GM12878 (cell line): ENCODE measurements around the gene IFT122. TPM values are rescaled to one million over a fixed set of nuclear protein-coding genes. Genes with fewer than 3 reads are reported as not detected.

ENCODE experiments used
- ATAC-seq: fragments of 200-7000 bp; cut with Tn5 transposase; 3 replicates; pipeline ENCODE4 v1.9.1; 2020; ENCODE audit warnings: mild to moderate bottlenecking, moderate library complexity
- BruUV-seq: library from RNA; stranded (reverse); fragments of 400-500 nt; replicated peaks from 2 replicates; lab custom pipeline; 2021; lab: Mats Ljungman, UMichigan
- CTCF ChIA-PET: fragments of 300-600 bp; sonication (Branson Sonifier 250); formaldehyde crosslinking; extraction: SDS; loops from one replicate; lab custom pipeline; 2021; ENCODE audit warnings: inconsistent platforms; lab: Yijun Ruan, JAX
- POLR2A ChIA-PET: fragments of 350-600 bp; formaldehyde crosslinking; extraction: SDS; loops from one replicate; lab custom pipeline; 2021; ENCODE audit warnings: inconsistent platforms; lab: Charles Lee
- RAD21 ChIA-PET: fragments of 300-600 bp; sonication (Branson Sonifier 250); formaldehyde crosslinking; loops from one replicate; lab custom pipeline; 2023; ENCODE audit warnings: antibody characterized with exemption; ENCODE audit not compliant: unreplicated experiment; lab: Charles Lee
- SMC1A ChIA-PET: fragments of 300-600 bp; sonication (Branson Sonifier 250); formaldehyde crosslinking; loops from one replicate; lab custom pipeline; 2023; ENCODE audit not compliant: unreplicated experiment, uncharacterized antibody; lab: Charles Lee
- DNase-seq: peaks from one replicate; pipeline ENCODE4 v3.0.0-alpha.2; 2011; ENCODE audit warnings: low read depth, low spot score
- FAIRE-seq: peaks from 3 replicates; lab custom pipeline; 2011; peaks lifted over from hg19 to GRCh38; lab: Jason Lieb, UNC
- H2AFZ ChIP-seq: 2 replicates; pipeline ENCODE4 v1.6.0; 2011; ENCODE audit warnings: low read depth, low read length, control low read depth; ENCODE audit not compliant: control insufficient read depth
- H3K27ac ChIP-seq: 2 replicates; pipeline ENCODE4 v1.5.1; 2011; ENCODE audit warnings: control low read depth; ENCODE audit not compliant: control insufficient read depth, insufficient read depth
- H3K27me3 ChIP-seq, 2 experiments: replicated peaks in 1 of 2; 2 replicates each; pipeline versions ENCODE4 v1.6.0 to v1.6.1; 2011; ENCODE audit warnings: low read length in 1 of 2; ENCODE audit not compliant: control insufficient read depth in 2 of 2, insufficient read depth in 2 of 2
- H3K36me3 ChIP-seq, 2 experiments: 2 replicates each; pipeline ENCODE4 v1.5.1; 2011; ENCODE audit warnings: low read length in 1 of 2; ENCODE audit not compliant: control insufficient read depth in 2 of 2, insufficient read depth in 2 of 2
- H3K4me1 ChIP-seq: 2 replicates; pipeline ENCODE4 v1.6.1; 2011; ENCODE audit warnings: mild to moderate bottlenecking, low read length, moderate library complexity, mixed read lengths; ENCODE audit not compliant: control insufficient read depth, insufficient read depth
- H3K4me2 ChIP-seq: 2 replicates; pipeline ENCODE4 v1.6.0; 2011; ENCODE audit warnings: control low read depth; ENCODE audit not compliant: control insufficient read depth, insufficient read depth
- H3K4me3 ChIP-seq: fragments of 200-600 bp; sonication (generic); 2 replicates; pipeline ENCODE4 v1.5.1; 2016
- H3K79me2 ChIP-seq: 2 replicates; pipeline ENCODE4 v1.6.0; 2011; ENCODE audit warnings: low read length; ENCODE audit not compliant: control insufficient read depth, insufficient read depth
- H3K9ac ChIP-seq: 2 replicates; pipeline ENCODE4 v1.8.0; 2011; ENCODE audit warnings: low read length, control low read depth, mixed read lengths; ENCODE audit not compliant: control insufficient read depth, insufficient read depth
- H3K9me3 ChIP-seq: replicated peaks from 3 replicates; pipeline ENCODE4 v1.5.1; 2011; ENCODE audit warnings: mild to moderate bottlenecking, low read length; ENCODE audit not compliant: control insufficient read depth, insufficient read depth
- H4K20me1 ChIP-seq: 2 replicates; pipeline ENCODE4 v1.6.0; 2011; ENCODE audit not compliant: control insufficient read depth, insufficient read depth
- ATF2 ChIP-seq: IDR thresholded peaks from 2 replicates; pipeline ENCODE4 v1.6.1; 2012; ENCODE audit warnings: low read length, inconsistent platforms
- ATF7 ChIP-seq: fragments of 450-650 bp; IDR thresholded peaks from 2 replicates; pipeline ENCODE4 v1.6.1; 2016; ENCODE audit warnings: low read depth, mild to moderate bottlenecking
- EED ChIP-seq: sonication (generic); IDR thresholded peaks from 2 replicates; pipeline ENCODE4 v1.6.1; 2016; ENCODE audit warnings: antibody characterized with exemption, low read depth
- FOXM1 ChIP-seq: IDR thresholded peaks from 2 replicates; pipeline ENCODE4 v1.6.1; 2012; ENCODE audit warnings: low read depth, mild to moderate bottlenecking, inconsistent platforms, low read length, moderate library complexity
- GABPA ChIP-seq: IDR thresholded peaks from 2 replicates; pipeline ENCODE4 v1.6.1; 2014; ENCODE audit warnings: antibody characterized with exemption, low read depth, mild to moderate bottlenecking, inconsistent platforms
- HCFC1 ChIP-seq: fragments of 150-350 bp; IDR thresholded peaks from 2 replicates; pipeline ENCODE4 v1.6.1; 2014; ENCODE audit warnings: low read length
- IKZF2 ChIP-seq, 2 experiments: fragments of 450-650 bp; IDR thresholded peaks; 2 replicates each; pipeline ENCODE4 v1.6.1; 2017; ENCODE audit warnings: mild to moderate bottlenecking in 2 of 2, moderate library complexity in 2 of 2
- NKRF ChIP-seq: fragments of 450-650 bp; conservative IDR thresholded peaks from 2 replicates; pipeline ENCODE4 v1.6.1; 2017; ENCODE audit warnings: mild to moderate bottlenecking, moderate library complexity
- NR2C1 ChIP-seq: fragments of 450-650 bp; IDR thresholded peaks from 2 replicates; pipeline ENCODE4 v1.6.1; 2017; ENCODE audit warnings: antibody characterized with exemption, mild to moderate bottlenecking, moderate library complexity
- NR2F1 ChIP-seq: fragments of 450-650 bp; conservative IDR thresholded peaks from 2 replicates; pipeline ENCODE4 v1.6.1; 2017; ENCODE audit warnings: mild to moderate bottlenecking
- PAX5 ChIP-seq: IDR thresholded peaks from 2 replicates; pipeline ENCODE4 v1.6.1; 2011; ENCODE audit warnings: low read depth, low read length, borderline replicate concordance
- TAF1 ChIP-seq: IDR thresholded peaks from 2 replicates; pipeline ENCODE4 v1.6.1; 2011; ENCODE audit warnings: mild to moderate bottlenecking, low read depth, low read length, borderline replicate concordance
- TARDBP ChIP-seq: IDR thresholded peaks from 2 replicates; pipeline ENCODE4 v1.6.1; 2016; ENCODE audit warnings: borderline replicate concordance
- TBL1XR1 ChIP-seq: IDR thresholded peaks from 2 replicates; pipeline ENCODE4 v1.6.1; 2012; ENCODE audit warnings: low read depth, low read length, improper control_type of control experiment
- USF1 ChIP-seq: IDR thresholded peaks from 2 replicates; pipeline ENCODE4 v1.6.1; 2011; ENCODE audit warnings: borderline replicate concordance, low read depth, mild to moderate bottlenecking, moderate library complexity, mixed read lengths, low read length; ENCODE audit not compliant: insufficient read depth; ENCODE audit errors: extremely low read length
- ZNF217 ChIP-seq: fragments of 450-650 bp; IDR thresholded peaks from 2 replicates; pipeline ENCODE4 v1.6.1; 2017; ENCODE audit warnings: antibody characterized with exemption, mild to moderate bottlenecking
- WGBS: methylation state at CpG from one replicate; pipeline ENCODE4 v1.1.6; 2016; ENCODE audit warnings: low lambda C conversion rate; ENCODE audit not compliant: insufficient replicate concordance, insufficient coverage; ENCODE audit errors: missing lambda C conversion rate; 5-methylcytosine and 5-hydroxymethylcytosine counted together
- in situ Hi-C: fragments of 300-500 bp; cut with MboI; formaldehyde crosslinking; loops from 9 replicates; pipeline ENCODE4 v1.14.3; 2018; ENCODE audit warnings: mixed read lengths
- intact Hi-C: fragments of 100-400 bp; cut with micrococcal nuclease; formaldehyde crosslinking; loops from one replicate; pipeline ENCODE4 v1.14.2; 2022; ENCODE audit not compliant: unreplicated experiment
- polyA plus RNA-seq, 11 experiments: library from polyadenylated mRNA; depleted of rRNA in 4 of 11; unstranded in 6 of 11; stranded (reverse) in 5 of 11; fragments of >200 nt; fragmentation: Nextera tagmentation in 4 of 11; fragmentation: Illumina TruSeq in 1 of 11; extraction: Ambion mirVana in 4 of 11; extraction: Trizol in 1 of 11; gene quantifications; 1 replicate in 1 of 11; 2 replicates in 10 of 11; pipeline versions ENCODE4 v1.2.1 to v1.2.3, GENCODE V29; 2011 to 2016; ENCODE audit warnings: inconsistent platforms in 2 of 11, missing spikeins in 2 of 11, low read depth in 1 of 11
- total RNA-seq, 4 experiments: library from RNA; depleted of rRNA in 3 of 4; stranded (reverse); fragments of >200 nt in 3 of 4; fragmentation: Illumina TruSeq in 1 of 4; extraction: Trizol in 1 of 4; gene quantifications; 2 replicates each; pipeline versions ENCODE4 v1.2.1 to v1.2.3, GENCODE V29; 2013 to 2021

Gene IFT122
- total and polyA plus RNA-seq, 10 of the 15 experiments (the other 5 are each of a cell fraction or from before 2014, with no cell fraction given) = 1.8 to 19.2 (median 8.4) TPM

DNA sequence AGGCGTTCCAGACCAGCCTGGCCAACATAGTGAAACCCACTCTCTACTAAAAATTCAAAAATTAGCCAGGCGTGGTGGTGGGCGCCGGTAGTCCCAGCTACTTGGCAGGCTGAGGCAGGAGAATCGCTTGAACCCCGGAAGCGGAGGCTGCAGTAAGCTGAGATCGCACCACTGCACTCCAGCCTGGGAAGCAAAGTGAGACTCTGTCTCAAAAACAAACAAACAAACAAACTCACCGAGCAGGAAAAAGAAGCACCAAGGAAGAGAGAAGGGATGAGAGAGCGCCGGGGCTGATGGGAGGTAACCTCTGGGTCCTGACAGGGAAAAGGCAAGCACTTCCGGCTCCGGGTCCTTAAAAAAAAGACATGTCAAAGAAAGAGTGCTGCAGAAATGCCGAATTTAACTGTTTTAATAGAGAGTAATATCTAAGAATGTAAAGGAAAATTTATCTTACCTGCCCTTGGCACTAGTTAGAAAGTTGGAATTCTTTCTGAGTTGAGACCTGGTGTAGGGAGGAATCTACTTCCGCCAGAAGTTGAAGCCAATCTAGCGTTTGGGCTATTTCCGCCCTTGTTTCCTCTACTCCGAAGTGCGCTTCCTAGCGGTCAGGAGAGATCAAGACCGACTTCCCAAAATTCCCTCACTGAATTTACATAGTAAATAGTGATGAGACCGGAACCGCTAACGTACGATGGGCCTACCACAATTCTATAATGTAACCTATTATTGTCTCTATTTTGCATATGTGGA is 40.7 kb upstream of the IFT122 start:
- ChIA-PET SMC1A (interaction anchor here (0.8 to 19.4 kb wide), 11 partner anchors 10 to 49 kb away, joined by 3 to 275 read pairs (median 6); partner anchors contain the start of genes IFT122 and MBD4), RAD21 (interaction anchor here (0.6 to 3.3 kb wide), 14 partner anchors 10 to 91 kb away, joined by 3 to 36 read pairs (median 5); partner anchors contain the start of genes IFT122 and MBD4)
- BruUV-seq = no TSS peak
- peak; percentile 74 for TF ChIP-seq EED
- peak; percentile 81 for TF ChIP-seq HCFC1
- TF ChIP-seq TBL1XR1 = 0 out of 2 replicates have a peak, but pooled peaks have one; percentile 5
- TF ChIP-seq IKZF2 (IDR thresholded peaks at IDR 0.05) = peak; percentile 94 to 95
- TF ChIP-seq ZNF217 = 0 out of 2 replicates have a peak, but pooled peaks have one; percentile 43
- peak; percentile 13 for TF ChIP-seq FOXM1
- peak; percentile 87 for TF ChIP-seq ATF7
- no peak for TF ChIP-seq USF1
- no peak for TF ChIP-seq PAX5
- TF ChIP-seq NKRF = peak; percentile 43
- peak; percentile 97 for TF ChIP-seq GABPA
- TF ChIP-seq TARDBP = no peak; the same call in 1 of the 2 replicates
- TF ChIP-seq NR2C1 = peak; percentile 96
- TF ChIP-seq TAF1 = peak; percentile 16; the same call in 1 of the 2 replicates
- peak; percentile 34; the same call in 1 of the 2 replicates for TF ChIP-seq ATF2
- peak; percentile 81 for TF ChIP-seq NR2F1

More for the DNA sequence above, 40.7 kb upstream of the IFT122 start:
- H3K36me3 ChIP-seq = peaks cover 0 to 7% of the 10 kb centered on the region in 2 experiments; a peak in 1 of 4 replicates
- H3K4me3 ChIP-seq = peak overlapping the region; percentile 69
- peak; percentile 93 for DNase-seq
- H3K4me2 ChIP-seq = peak overlapping the region; percentile 36
- intact Hi-C loops (loop anchor here (2.0 kb wide), 1 partner anchor 41 kb away; the partner anchor contains the start of gene IFT122), in situ Hi-C loops (no loop called here)
- POLR2A ChIA-PET = interaction anchor here (0.6 to 2.7 kb wide), 17 partner anchors 10 to 520 kb away, joined by 3 to 24 read pairs (median 6); partner anchors contain the start of genes ACAD9, HMCES and IFT122
- no peaks in the 10 kb centered on the region; the same call in 1 of the 2 replicates for H3K4me1 ChIP-seq
- FAIRE-seq = peak; percentile 84
- no peaks in the 10 kb centered on the region for H3K9me3 ChIP-seq
- no peaks in the 10 kb centered on the region; the same call in 1 of the 2 replicates for H4K20me1 ChIP-seq
- H3K27ac ChIP-seq = peak overlapping the region; percentile 87
- WGBS = under 1% methylated on average over 25 of the region's 25 CpGs
- H2AFZ ChIP-seq = peak overlapping the region; percentile 95
- CTCF ChIA-PET = interaction anchor here (0.7 to 5.7 kb wide), 21 partner anchors 12 to 124 kb away, joined by 3 to 84 read pairs (median 5); partner anchors contain the start of genes EFCAB12, IFT122 and MBD4
- H3K9ac ChIP-seq = peak overlapping the region; percentile 78
- H3K79me2 ChIP-seq = peaks cover 34% of the 10 kb centered on the region
- no peaks in the 10 kb centered on the region for H3K27me3 ChIP-seq
- peak; percentile 83 for ATAC-seq
